ENCODE data around the gene ZNF383.
A peak's percentile ranks its signal among the peaks of the same experiment; 100 is the strongest.
"Not testable (repeated sequence)": the region's sequence is repeated elsewhere in the genome, so short reads cannot be mapped to it uniquely, and the experiment has no call there.

Gene ZNF383

GRCh38 chr19:37217775-37218591, at the start of gene ZNF383:
Gene ZNF383 (plus strand): TSS chr19:37218214. CDS start chr19:37230454, 12,240 bp downstream.
- peak; percentile 50 to 99 (median 92) for DNase-seq

- DNase-seq: peak; percentile 50 to 97 (median 90)
These were observed 45.3 kb upstream of the ZNF383 start, which contains the start of gene ZNF585A for GRCh38 chr19:37172368-37173366. Gene ZNF585A (minus strand): TSS chr19:37172695. CDS start chr19:37169910, 2,785 bp downstream.

- not testable (repeated sequence) for DNase-seq
These were observed 31.9 kb upstream of the ZNF383 start for GRCh38 chr19:37186071-37186470.

GRCh38 chr19:37195248-37195647, 22.8 kb upstream of the ZNF383 start:
- DNase-seq: not testable (repeated sequence)

GRCh38 chr19:37197115-37197514, 20.9 kb upstream of the ZNF383 start:
- not testable (repeated sequence) for DNase-seq

- no peak for DNase-seq
These were observed 20.2 kb upstream of the ZNF383 start for GRCh38 chr19:37197768-37198167.

GRCh38 chr19:37217480-37217774, 587 bp upstream of the ZNF383 start:
- no peak for DNase-seq

GRCh38 chr19:37218592-37218935, 550 bp downstream of the ZNF383 start:
- no peak for DNase-seq

GRCh38 chr19:37220383-37220782, 2.4 kb downstream of the ZNF383 start:
- DNase-seq: no peak

GRCh38 chr19:37221136-37221535, 3.1 kb downstream of the ZNF383 start:
- no peak for DNase-seq

GRCh38 chr19:37226248-37226647, 8.2 kb downstream of the ZNF383 start:
- no peak for DNase-seq

GRCh38 chr19:37227996-37228395, 10.0 kb downstream of the ZNF383 start:
- DNase-seq: peak in 4 of 56 donors; percentile 0 to 19 (median 6)

- DNase-seq: no peak
These were observed 25.2 kb downstream of the ZNF383 start for GRCh38 chr19:37243206-37243632.

GRCh38 chr19:37251308-37252229, 33.6 kb downstream of the ZNF383 start:
- peak; percentile 46 to 98 (median 94) for DNase-seq

- not testable (repeated sequence) for DNase-seq
These were observed 45.0 kb downstream of the ZNF383 start for GRCh38 chr19:37263028-37263427.

- not testable (repeated sequence) for DNase-seq
These were observed 49.0 kb downstream of the ZNF383 start for GRCh38 chr19:37267005-37267404.

GRCh38 chr19:37267755-37268154, 49.7 kb downstream of the ZNF383 start:
- not testable (repeated sequence) for DNase-seq

GRCh38 chr19:37280656-37281055, 62.6 kb downstream of the ZNF383 start:
- not testable (repeated sequence) for DNase-seq

- not testable (repeated sequence) for DNase-seq
These were observed 66.0 kb downstream of the ZNF383 start for GRCh38 chr19:37284020-37284419.

GRCh38 chr19:37289229-37289628, 71.2 kb downstream of the ZNF383 start:
- DNase-seq: not testable (repeated sequence)
